Neural progenitor cell (in vitro differentiated cells): ENCODE measurements around the gene GAMT.

Experiments used
- EZH2 ChIP-seq: fragments of 200-600 bp; sonication (generic); IDR thresholded peaks from 2 replicates; pipeline ENCODE4 v1.6.1; 2017; ENCODE audit warnings: antibody characterized with exemption, mild to moderate bottlenecking, moderate library complexity
- TF ChIP-seq, protein P1 (sequence below): fragments of 200-600 bp; sonication (generic); IDR thresholded peaks from 2 replicates; pipeline ENCODE4 v1.5.1; 2017; ENCODE audit warnings: antibody characterized with exemption, mild to moderate bottlenecking

DNA sequence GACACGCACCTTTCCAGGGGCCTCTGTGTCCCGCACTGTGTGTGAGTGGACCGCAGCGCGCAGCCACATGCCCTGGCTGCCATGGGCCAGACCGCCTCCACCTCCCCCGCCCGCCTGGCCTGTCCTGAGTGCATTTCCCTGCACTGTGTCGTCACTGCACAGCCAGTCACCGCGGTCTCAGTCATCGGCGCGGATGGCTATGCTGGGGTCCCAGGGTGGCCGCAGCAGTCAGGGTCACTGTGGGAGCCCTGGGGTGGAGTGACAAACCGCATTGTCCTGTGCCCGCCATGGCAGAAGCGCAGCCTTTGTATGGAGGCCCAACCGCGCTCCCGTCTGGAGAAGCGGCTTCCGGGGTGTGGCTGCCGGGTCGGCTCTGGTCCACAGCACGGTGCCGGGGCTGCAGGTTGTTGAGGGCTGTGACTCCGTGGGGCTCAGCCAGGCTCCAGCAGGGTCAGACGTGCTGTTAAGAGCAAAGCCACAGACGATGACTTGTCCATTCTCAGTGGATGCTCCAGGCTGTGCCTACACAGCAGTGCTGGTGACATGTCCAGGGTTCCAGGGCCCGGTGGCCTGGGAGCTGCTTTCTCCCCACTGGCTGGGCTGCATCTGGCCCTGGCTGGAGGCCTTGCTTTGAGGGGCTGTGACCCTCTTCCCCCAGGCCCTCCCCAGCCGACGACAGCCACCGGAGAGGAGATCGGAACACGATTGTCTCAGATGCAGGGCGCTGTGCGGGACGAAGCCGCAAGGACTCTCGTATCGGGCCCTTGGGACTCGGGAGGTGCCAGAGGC is 24.0 kb downstream of the GAMT start:
- TF ChIP-seq, protein P1, sequence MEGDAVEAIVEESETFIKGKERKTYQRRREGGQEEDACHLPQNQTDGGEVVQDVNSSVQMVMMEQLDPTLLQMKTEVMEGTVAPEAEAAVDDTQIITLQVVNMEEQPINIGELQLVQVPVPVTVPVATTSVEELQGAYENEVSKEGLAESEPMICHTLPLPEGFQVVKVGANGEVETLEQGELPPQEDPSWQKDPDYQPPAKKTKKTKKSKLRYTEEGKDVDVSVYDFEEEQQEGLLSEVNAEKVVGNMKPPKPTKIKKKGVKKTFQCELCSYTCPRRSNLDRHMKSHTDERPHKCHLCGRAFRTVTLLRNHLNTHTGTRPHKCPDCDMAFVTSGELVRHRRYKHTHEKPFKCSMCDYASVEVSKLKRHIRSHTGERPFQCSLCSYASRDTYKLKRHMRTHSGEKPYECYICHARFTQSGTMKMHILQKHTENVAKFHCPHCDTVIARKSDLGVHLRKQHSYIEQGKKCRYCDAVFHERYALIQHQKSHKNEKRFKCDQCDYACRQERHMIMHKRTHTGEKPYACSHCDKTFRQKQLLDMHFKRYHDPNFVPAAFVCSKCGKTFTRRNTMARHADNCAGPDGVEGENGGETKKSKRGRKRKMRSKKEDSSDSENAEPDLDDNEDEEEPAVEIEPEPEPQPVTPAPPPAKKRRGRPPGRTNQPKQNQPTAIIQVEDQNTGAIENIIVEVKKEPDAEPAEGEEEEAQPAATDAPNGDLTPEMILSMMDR = no peak
- TF ChIP-seq EZH2 = no peak
